Uterus (tissue), 4 donors: ENCODE data around the gene CYP27A1. TPM values are rescaled to one million over a fixed set of nuclear protein-coding genes. Genes with fewer than 3 reads are reported as not detected.

Experiments used
- DNase-seq, 2 donors: peaks; one replicate each; pipeline ENCODE4 v3.0.0-alpha.2; 2019 to 2020
- H3K27ac ChIP-seq, 2 donors: fragments of 200-600 bp; sonication (generic); 1 replicate in 1 of 2; 2 replicates in 1 of 2; pipeline ENCODE4 v1.5.1; 2016 to 2018
- H3K27me3 ChIP-seq, 2 donors: fragments of 200-600 bp; sonication (generic); one replicate each; pipeline ENCODE4 v1.5.1; 2018 to 2019; ENCODE audit warnings: control low read depth in 1 of 2
- H3K36me3 ChIP-seq, 2 donors: fragments of 200-600 bp; sonication (generic); one replicate each; pipeline ENCODE4 v1.5.1; 2019; ENCODE audit warnings: control low read depth in 1 of 2
- H3K4me1 ChIP-seq, 2 donors: fragments of 200-600 bp; sonication (generic); one replicate each; pipeline ENCODE4 v1.5.1; 2018 to 2019; ENCODE audit warnings: control low read depth in 1 of 2
- H3K4me3 ChIP-seq, 2 donors: fragments of 200-600 bp; sonication (generic); 1 replicate in 1 of 2; 2 replicates in 1 of 2; pipeline ENCODE4 v1.5.1; 2018 to 2019; ENCODE audit warnings: mild to moderate bottlenecking in 1 of 2
- H3K9me3 ChIP-seq, 2 donors: fragments of 200-600 bp; sonication (generic); one replicate each; pipeline ENCODE4 v1.5.1; 2019; ENCODE audit warnings: control low read depth in 1 of 2
- CTCF ChIP-seq, 4 experiments: fragments of 200-600 bp in 2 of 4; fragments of 450-650 bp in 2 of 4; sonication (generic) in 2 of 4; IDR thresholded peaks; one replicate each; pipeline ENCODE4 v1.5.1; 2016 to 2019; ENCODE audit warnings: antibody characterized with exemption in 4 of 4, mild to moderate bottlenecking in 2 of 4, moderate library complexity in 1 of 4
- POLR2A ChIP-seq, 2 donors: fragments of 450-650 bp; IDR thresholded peaks; one replicate each; pipeline ENCODE4 v1.6.1; 2016; ENCODE audit warnings: antibody characterized with exemption in 2 of 2, mild to moderate bottlenecking in 1 of 2, moderate library complexity in 1 of 2
- intact Hi-C: fragments of 100-400 bp; cut with DNase I; formaldehyde crosslinking; loops from one replicate; pipeline ENCODE4 v1.15.1; 2023; ENCODE audit warnings: low total_unique reads
- total RNA-seq, 4 donors: library from RNA; depleted of rRNA in 3 of 4; stranded (reverse); fragments of >200 nt in 3 of 4; gene quantifications; one replicate each; pipeline versions ENCODE4 v1.1.0 to v1.2.4, GENCODE V29; 2014 to 2023
- donor health status: DM: yes; HTN: yes; CAD: no.

CYP27A1 gene
- total RNA-seq, 4 donors from 2014 or later: 4.1 to 15.7 (median 8.7) TPM

- Histone ChIP-seq H3K4me3 (no peak overlapping the region), H3K9me3 (no peaks in the 10 kb centered on the region), H3K27me3 (no peaks in the 10 kb centered on the region), H3K27ac (no peak overlapping the region), H3K36me3 (no peaks in the 10 kb centered on the region), H3K4me1 (no peaks in the 10 kb centered on the region)
- DNase-seq: no peak
- no peak for TF ChIP-seq POLR2A (IDR thresholded peaks at IDR 0.05)
- TF ChIP-seq CTCF (IDR thresholded peaks at IDR 0.05): no peak
- intact Hi-C loops: no loop called here
Observed at GRCh38 chr2:218820746-218821369, 38.9 kb downstream of the CYP27A1 start.

- Histone ChIP-seq H3K9me3 (no peaks in the 10 kb centered on the region), H3K36me3 (no peaks in the 10 kb centered on the region), H3K4me3 (no peak overlapping the region), H3K27me3 (no peaks in the 10 kb centered on the region), H3K4me1 (no peaks in the 10 kb centered on the region), H3K27ac (no peak overlapping the region)
- no peak for TF ChIP-seq POLR2A (IDR thresholded peaks at IDR 0.05)
- TF ChIP-seq CTCF (IDR thresholded peaks at IDR 0.05): no peak
- DNase-seq: no peak
- intact Hi-C loops: no loop called here
Observed at GRCh38 chr2:218821605-218822211, 39.8 kb downstream of the CYP27A1 start.

GRCh38 chr2:218822622-218823021, 40.7 kb downstream of the CYP27A1 start:
- no peak for DNase-seq
- no peaks in the 10 kb centered on the region for H3K9me3 ChIP-seq
- TF ChIP-seq CTCF (IDR thresholded peaks at IDR 0.05) (no peak), POLR2A (IDR thresholded peaks at IDR 0.05) (no peak)
- H3K27ac ChIP-seq: no peak overlapping the region
- intact Hi-C loops: no loop called here
- no peaks in the 10 kb centered on the region for H3K36me3 ChIP-seq
- no peaks in the 10 kb centered on the region for H3K27me3 ChIP-seq
- H3K4me3 ChIP-seq: no peak overlapping the region
- no peaks in the 10 kb centered on the region for H3K4me1 ChIP-seq

- intact Hi-C loops: no loop called here
- Histone ChIP-seq H3K4me1 (no peaks in the 10 kb centered on the region), H3K4me3 (no peak overlapping the region), H3K9me3 (no peaks in the 10 kb centered on the region), H3K27me3 (no peaks in the 10 kb centered on the region), H3K36me3 (no peaks in the 10 kb centered on the region), H3K27ac (no peak overlapping the region)
- no peak for DNase-seq
- TF ChIP-seq CTCF (IDR thresholded peaks at IDR 0.05) (no peak), POLR2A (IDR thresholded peaks at IDR 0.05) (no peak)
Observed at GRCh38 chr2:218823196-218823855, 41.4 kb downstream of the CYP27A1 start.

- Histone ChIP-seq H3K9me3 (no peaks in the 10 kb centered on the region), H3K4me1 (no peaks in the 10 kb centered on the region), H3K27ac (no peak overlapping the region)
Observed at GRCh38 chr2:218824004-218824403, 42.1 kb downstream of the CYP27A1 start.

More at GRCh38 chr2:218824004-218824403, 42.1 kb downstream of the CYP27A1 start:
- no peak for DNase-seq
- Histone ChIP-seq H3K36me3 (no peaks in the 10 kb centered on the region), H3K4me3 (no peak overlapping the region), H3K27me3 (no peaks in the 10 kb centered on the region)
- TF ChIP-seq POLR2A (IDR thresholded peaks at IDR 0.05) (no peak), CTCF (IDR thresholded peaks at IDR 0.05) (no peak)
- intact Hi-C loops: no loop called here
